Heart right ventricle (tissue), 16 donors: Measurements from ENCODE around the gene PITPNB. TPM values are rescaled to one million over a fixed set of nuclear protein-coding genes. Genes with fewer than 3 reads are reported as not detected.

Experiments used
- ATAC-seq, 8 donors: fragments of 200-7000 bp; cut with Tn5 transposase; one replicate each; pipeline ENCODE4 v1.9.1; 2020; ENCODE audit warnings: mild to moderate bottlenecking in 8 of 8, moderate library complexity in 8 of 8, moderate number of reproducible peaks in 1 of 8
- DNase-seq, 2 donors: peaks; one replicate each; pipeline ENCODE4 v3.0.0-alpha.2; 2020
- H3K27ac ChIP-seq, 10 donors: fragments of 200-600 bp; sonication (generic) in 2 of 10; one replicate each; pipeline versions ENCODE4 v1.5.0 to v1.8.0; 2020 to 2022; ENCODE audit warnings: mild to moderate bottlenecking in 3 of 10
- H3K27me3 ChIP-seq, 7 donors: fragments of 200-600 bp; one replicate each; pipeline ENCODE4 v1.8.0; 2021 to 2022; ENCODE audit warnings: mild to moderate bottlenecking in 2 of 7
- H3K36me3 ChIP-seq, 9 donors: fragments of 200-600 bp; sonication (generic) in 1 of 9; one replicate each; pipeline versions ENCODE4 v1.5.0 to v1.8.0; 2020 to 2022; ENCODE audit warnings: mild to moderate bottlenecking in 2 of 9
- H3K4me1 ChIP-seq, 9 donors: fragments of 200-600 bp; sonication (generic) in 1 of 9; one replicate each; pipeline versions ENCODE4 v1.5.0 to v1.8.0; 2020 to 2022; ENCODE audit warnings: mild to moderate bottlenecking in 4 of 9
- H3K4me3 ChIP-seq, 10 donors: fragments of 200-600 bp; sonication (generic) in 2 of 10; one replicate each; pipeline versions ENCODE4 v1.5.0 to v1.8.0; 2020 to 2022; ENCODE audit warnings: mild to moderate bottlenecking in 7 of 10, moderate library complexity in 2 of 10
- H3K9me3 ChIP-seq, 11 donors: fragments of 200-600 bp in 10 of 11; sonication (generic) in 2 of 11; one replicate each; pipeline versions ENCODE4 v1.5.0 to v1.8.0; 2013 to 2022; ENCODE audit warnings: mild to moderate bottlenecking in 2 of 11, control low read depth in 1 of 11, moderate library complexity in 1 of 11
- CTCF ChIP-seq, 9 donors: fragments of 200-600 bp; sonication (generic) in 2 of 9; IDR thresholded peaks; one replicate each; pipeline versions ENCODE4 v1.5.0 to v1.8.0; 2021 to 2022; ENCODE audit warnings: antibody characterized with exemption in 9 of 9, mild to moderate bottlenecking in 5 of 9, moderate library complexity in 1 of 9
- WGBS, 2 donors: extraction: QIAGEN DNeasy Blood & Tissue Kit; methylation state at CpG; one replicate each; pipeline ENCODE4 v1.1.7; 2013; ENCODE audit warnings: inconsistent platforms in 1 of 2; 5-methylcytosine and 5-hydroxymethylcytosine counted together
- intact Hi-C, 10 donors: fragments of 100-400 bp; cut with DNase I; formaldehyde crosslinking; loops; one replicate each; pipeline versions ENCODE4 v1.11.1 to v1.14.2; 2022
- polyA plus RNA-seq, 2 donors: library from polyadenylated mRNA; stranded (reverse); fragments of 200-250 nt; gene quantifications; one replicate each; pipeline ENCODE4 v1.2.3, GENCODE V29; 2013
- total RNA-seq, 10 donors: library from RNA; stranded (reverse); fragmentation: NEBNext Ultra II Directional in 3 of 10; extraction: Animal tissue kit (Norgen Biotek cat#: 25700) in 3 of 10; gene quantifications; one replicate each; pipeline versions ENCODE4 v1.2.1 to v1.2.4, GENCODE V29; 2021 to 2023
- donor health status: Arrhythmogenic right ventricular cardiomyopathy.
- donor health status: ischemic (EF 13 %, LVEDD 7.1; RV severe dilation, severe dysfunction).
- donor health status: healthy with polysubstance abuse.
- donor health status: DM: no; HTN: yes; CAD: no.
- donor health status: DM: no; HTN: no; CAD: no.
- donor health status: ischemic (EF 25% LVEDD 6.9; RV normal size, moderate dysfunction).
- donor health status: ischemic (EF 25% LVEDD 5.7; RV mildly dilated, moderate dysfunction).
- donor health status: healthy.
- donor health status: DM: yes; HTN: yes; CAD: no.
- donor health status: Ischemic cardiomyopathy.
- donor health status: ischemic (EF 35%, LVEDD 5.7; RV mildly dilated, moderate dysfunction).
- donor health status: nonischemic (EF 11% LVEDD 7.7; RV severe dilation, severe dysfunction).
- donor health status: DM: yes; HTN: yes; CAD: no.
- donor health status: PGD.
- donor health status: ischemic (EF 29% LVEDD 5.4; RV normal size, mild dysfunction).
- donor health status: nonischemic (EF 23%, LVEDD 6.1; RV moderate dilation, normal function).

PITPNB gene
- total and polyA plus RNA-seq, 12 donors: 16.0 to 78.3 (median 58.1) TPM

GRCh38 chr22:27871306-27872014 is 47.6 kb downstream of the PITPNB start:
- Histone ChIP-seq H3K27ac (peak overlapping the region in 2 of 10 donors; percentile 42 to 81), H3K4me1 (peaks cover 32 to 73% (median 61%) of the 10 kb centered on the region in 9 donors), H3K4me3 (no peak overlapping the region), H3K9me3 (peaks cover 0 to 7% (median 0%) of the 10 kb centered on the region in 11 donors), H3K36me3 (peaks cover 0 to 73% (median 0%) of the 10 kb centered on the region in 9 donors), H3K27me3 (no peaks in the 10 kb centered on the region)
- WGBS, 2 donors: 93 to 98% methylated on average over 2 of the region's 2 CpGs
- ATAC-seq: no peak
- no peak for TF ChIP-seq CTCF (IDR thresholded peaks at IDR 0.05)
- no peak for DNase-seq
- intact Hi-C loops: loop anchor here in 1 of 10 donors (10.0 kb wide), 1 partner anchor 67 kb away; the partner anchor contains the start of gene MN1

DNA sequence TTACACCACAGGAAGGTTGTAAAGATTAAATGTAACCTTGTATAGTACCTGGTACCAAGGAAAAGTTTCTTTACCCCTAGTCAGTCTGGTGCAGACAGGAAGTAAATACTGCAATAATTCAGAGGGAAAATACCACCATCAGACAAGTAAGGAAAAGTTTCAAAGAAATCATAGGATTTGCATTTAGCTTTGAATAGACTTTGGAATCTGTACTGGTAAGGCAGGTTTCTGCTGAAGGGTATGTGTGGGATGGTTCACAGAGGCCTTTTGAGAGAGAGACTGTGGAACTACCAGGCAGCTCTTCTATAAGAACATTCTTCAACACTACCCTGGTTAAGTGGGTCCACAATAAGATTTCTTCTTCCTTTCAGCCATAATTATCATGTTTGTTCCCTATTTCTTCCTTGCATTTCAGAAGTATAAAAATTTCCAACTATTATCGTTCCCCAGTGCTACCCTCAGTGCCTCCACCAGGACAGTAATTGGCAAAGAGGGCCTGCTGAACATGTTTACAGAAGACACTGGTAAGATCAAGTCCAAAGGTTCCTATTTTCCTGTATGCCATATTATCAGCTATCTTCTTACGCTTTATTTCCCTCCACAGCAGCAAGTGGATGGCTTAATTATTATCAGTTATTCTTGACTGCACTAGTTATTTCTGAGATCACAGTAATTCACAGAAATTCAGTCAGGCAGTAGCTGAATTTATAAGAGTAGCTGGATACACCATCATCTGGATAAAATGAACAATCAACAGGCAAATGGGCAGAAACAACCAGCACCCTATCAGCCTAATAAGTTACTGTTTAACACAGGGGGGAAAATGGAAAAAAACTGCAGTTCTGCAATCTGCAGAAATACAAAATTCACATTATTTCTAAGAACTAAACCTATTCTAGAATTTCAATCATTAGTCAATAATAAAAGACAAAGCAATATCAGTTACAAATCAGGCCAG is 48.5 kb downstream of the PITPNB start:
- no peak overlapping the region for H3K4me3 ChIP-seq

DNA sequence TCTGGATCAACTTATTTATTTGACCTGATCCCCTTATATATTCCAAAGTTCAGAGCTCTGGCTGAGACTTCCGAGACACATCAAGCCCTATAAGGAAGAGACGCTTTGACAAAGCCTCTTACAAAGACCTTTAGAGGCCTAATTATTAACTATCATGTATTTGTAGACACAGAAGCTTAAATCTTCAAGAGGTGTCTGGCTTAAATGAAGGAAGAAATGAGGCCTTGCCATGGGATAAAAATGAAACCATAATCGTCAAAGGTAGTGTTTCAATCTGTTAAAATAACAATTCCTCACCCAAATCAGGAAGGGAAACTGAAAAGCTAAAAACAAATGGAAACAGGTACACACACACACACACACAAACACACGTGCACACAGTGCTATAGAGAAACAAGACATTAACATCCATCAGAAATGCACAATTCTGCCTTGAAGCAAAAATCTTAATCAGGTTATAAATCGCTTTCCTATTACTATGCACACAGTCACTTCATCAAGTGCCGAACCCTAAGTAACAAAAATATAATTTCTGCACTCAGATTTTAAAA is 50.2 kb downstream of the PITPNB start:
- peaks cover 0 to 67% (median 0%) of the 10 kb centered on the region in 9 donors for H3K36me3 ChIP-seq
- H3K27me3 ChIP-seq: no peaks in the 10 kb centered on the region
- H3K9me3 ChIP-seq: peaks cover 0 to 7% (median 0%) of the 10 kb centered on the region in 11 donors
- intact Hi-C loops: no loop called here
- no peak for DNase-seq
- TF ChIP-seq CTCF (IDR thresholded peaks at IDR 0.05): no peak
- H3K27ac ChIP-seq: peak overlapping the region; percentile 4 to 79 (median 64)
- 68 to 79% methylated on average over 6 of the region's 6 CpGs for WGBS, 2 donors
- no peak overlapping the region for H3K4me3 ChIP-seq
- ATAC-seq: no peak
- peaks cover 19 to 64% (median 51%) of the 10 kb centered on the region in 9 donors for H3K4me1 ChIP-seq

More for the DNA sequence above, 48.5 kb downstream of the PITPNB start:
- Histone ChIP-seq H3K27ac (peak overlapping the region in 4 of 10 donors; percentile 13 to 42 (median 16)), H3K36me3 (peaks cover 0 to 65% (median 0%) of the 10 kb centered on the region in 9 donors), H3K27me3 (no peaks in the 10 kb centered on the region), H3K9me3 (peaks cover 0 to 7% (median 0%) of the 10 kb centered on the region in 11 donors), H3K4me1 (peaks cover 32 to 73% (median 62%) of the 10 kb centered on the region in 9 donors)
- no peak for ATAC-seq
- TF ChIP-seq CTCF (IDR thresholded peaks at IDR 0.05): no peak
- DNase-seq: no peak
- 90 to 95% methylated on average over 2 of the region's 2 CpGs for WGBS, 2 donors
- intact Hi-C loops: loop anchor here in 1 of 10 donors (10.0 kb wide), 1 partner anchor 66 kb away; the partner anchor contains the start of gene MN1
